ENCODE measurements around the gene ZNF133. TPM values are rescaled to one million over a fixed set of nuclear protein-coding genes. Genes with fewer than 3 reads are reported as not detected.

Gene ZNF133
- total RNA-seq, 6 experiments from 2014 or later, result 2.5 to 6.1 (median 4.8) TPM

- H3K36me3 ChIP-seq, result no peaks in the 10 kb centered on the region
- no peak for DNase-seq
- ATAC-seq, result peak in 3 of 4 donors; percentile 35 to 54 (median 43)
- no peaks in the 10 kb centered on the region for H3K9me3 ChIP-seq
- no peak overlapping the region for H3K27ac ChIP-seq
- H3K4me3 ChIP-seq, result no peak overlapping the region
- WGBS (ENCODE audit: insufficient coverage, low coverage, low lambda C conversion rate, missing lambda C conversion rate), result 33% methylated on average over 1 of the region's 1 CpG
- no peaks in the 10 kb centered on the region for H3K4me1 ChIP-seq
- no peaks in the 10 kb centered on the region for H3K27me3 ChIP-seq
- intact Hi-C loops (cut with DNase I), result no loop called here
- no peak for TF ChIP-seq POLR2A (IDR thresholded peaks at IDR 0.05)
- TF ChIP-seq, protein P1, sequence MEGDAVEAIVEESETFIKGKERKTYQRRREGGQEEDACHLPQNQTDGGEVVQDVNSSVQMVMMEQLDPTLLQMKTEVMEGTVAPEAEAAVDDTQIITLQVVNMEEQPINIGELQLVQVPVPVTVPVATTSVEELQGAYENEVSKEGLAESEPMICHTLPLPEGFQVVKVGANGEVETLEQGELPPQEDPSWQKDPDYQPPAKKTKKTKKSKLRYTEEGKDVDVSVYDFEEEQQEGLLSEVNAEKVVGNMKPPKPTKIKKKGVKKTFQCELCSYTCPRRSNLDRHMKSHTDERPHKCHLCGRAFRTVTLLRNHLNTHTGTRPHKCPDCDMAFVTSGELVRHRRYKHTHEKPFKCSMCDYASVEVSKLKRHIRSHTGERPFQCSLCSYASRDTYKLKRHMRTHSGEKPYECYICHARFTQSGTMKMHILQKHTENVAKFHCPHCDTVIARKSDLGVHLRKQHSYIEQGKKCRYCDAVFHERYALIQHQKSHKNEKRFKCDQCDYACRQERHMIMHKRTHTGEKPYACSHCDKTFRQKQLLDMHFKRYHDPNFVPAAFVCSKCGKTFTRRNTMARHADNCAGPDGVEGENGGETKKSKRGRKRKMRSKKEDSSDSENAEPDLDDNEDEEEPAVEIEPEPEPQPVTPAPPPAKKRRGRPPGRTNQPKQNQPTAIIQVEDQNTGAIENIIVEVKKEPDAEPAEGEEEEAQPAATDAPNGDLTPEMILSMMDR (IDR thresholded peaks at IDR 0.05), result no peak
Measured at GRCh38 chr20:18360635-18361034, 72.3 kb downstream of the ZNF133 start.

GRCh38 chr20:18361678-18362077, 73.4 kb downstream of the ZNF133 start:
- no peaks in the 10 kb centered on the region for H3K9me3 ChIP-seq
- H3K4me3 ChIP-seq, result no peak overlapping the region
- intact Hi-C loops (cut with DNase I), result no loop called here
- no peak overlapping the region for H3K27ac ChIP-seq
- ATAC-seq (no peak), DNase-seq (no peak)
- WGBS (ENCODE audit: insufficient coverage, low coverage, low lambda C conversion rate, missing lambda C conversion rate), result 100% methylated on average over 1 of the region's 1 CpG
- TF ChIP-seq, protein P1 (IDR thresholded peaks at IDR 0.05), result no peak
- TF ChIP-seq POLR2A (IDR thresholded peaks at IDR 0.05), result no peak
- no peaks in the 10 kb centered on the region for H3K4me1 ChIP-seq
- no peaks in the 10 kb centered on the region for H3K27me3 ChIP-seq
- no peaks in the 10 kb centered on the region for H3K36me3 ChIP-seq

- no peaks in the 10 kb centered on the region for H3K36me3 ChIP-seq
- TF ChIP-seq, protein P1 (IDR thresholded peaks at IDR 0.05), result no peak
- no peak for TF ChIP-seq POLR2A (IDR thresholded peaks at IDR 0.05)
- H3K27me3 ChIP-seq, result no peaks in the 10 kb centered on the region
- intact Hi-C loops (cut with DNase I), result no loop called here
- ATAC-seq (no peak), DNase-seq (no peak)
- H3K27ac ChIP-seq, result no peak overlapping the region
- WGBS (ENCODE audit: insufficient coverage, low coverage, low lambda C conversion rate, missing lambda C conversion rate), result 79% methylated on average over 12 of the region's 13 CpGs
- H3K9me3 ChIP-seq, result no peaks in the 10 kb centered on the region
- no peaks in the 10 kb centered on the region for H3K4me1 ChIP-seq
- no peak overlapping the region for H3K4me3 ChIP-seq
Measured at GRCh38 chr20:18362916-18363315, 74.6 kb downstream of the ZNF133 start.

GRCh38 chr20:18363708-18364107, 75.4 kb downstream of the ZNF133 start:
- TF ChIP-seq POLR2A (IDR thresholded peaks at IDR 0.05), result no peak
- TF ChIP-seq, protein P1 (IDR thresholded peaks at IDR 0.05), result no peak
- intact Hi-C loops (cut with DNase I), result no loop called here
- H3K27me3 ChIP-seq, result no peaks in the 10 kb centered on the region
- DNase-seq (no peak), ATAC-seq (no peak)
- H3K4me1 ChIP-seq, result no peaks in the 10 kb centered on the region
- no peak overlapping the region for H3K27ac ChIP-seq
- no CpG with 5 or more reads among the region's 2 CpGs for WGBS (ENCODE audit: insufficient coverage, low coverage, low lambda C conversion rate, missing lambda C conversion rate)
- no peak overlapping the region for H3K4me3 ChIP-seq
- H3K9me3 ChIP-seq, result no peaks in the 10 kb centered on the region
- H3K36me3 ChIP-seq, result no peaks in the 10 kb centered on the region

- no peaks in the 10 kb centered on the region for H3K27me3 ChIP-seq
- 31% methylated on average over 2 of the region's 2 CpGs for WGBS (ENCODE audit: insufficient coverage, low coverage, low lambda C conversion rate, missing lambda C conversion rate)
- H3K9me3 ChIP-seq, result no peaks in the 10 kb centered on the region
- no peak for TF ChIP-seq POLR2A (IDR thresholded peaks at IDR 0.05)
- TF ChIP-seq, protein P1 (IDR thresholded peaks at IDR 0.05), result no peak
- no peaks in the 10 kb centered on the region for H3K4me1 ChIP-seq
- intact Hi-C loops (cut with DNase I), result no loop called here
- DNase-seq, result no peak
- no peak for ATAC-seq
- H3K4me3 ChIP-seq, result no peak overlapping the region
- no peaks in the 10 kb centered on the region for H3K36me3 ChIP-seq
- H3K27ac ChIP-seq, result no peak overlapping the region
Measured at GRCh38 chr20:18364768-18365167, 76.4 kb downstream of the ZNF133 start.
